ENCODE measurements around the gene FLOT2.
"Not testable (repeated sequence)": the region's sequence is repeated elsewhere in the genome, so short reads cannot be mapped to it uniquely, and the experiment has no call there.

The FLOT2 gene

GRCh38 chr17:28843816-28844148, 53.8 kb downstream of the FLOT2 start:
- DNase-seq (ENCODE audit: low read depth) = no peak

GRCh38 chr17:28842282-28843012, 55.1 kb downstream of the FLOT2 start, which contains the start of gene FAM222B:
TSS of gene FAM222B (minus strand) at chr17:28842790. CDS start at chr17:28766667, 76,123 bp downstream.
- peak; percentile 60 for DNase-seq (ENCODE audit: low read depth)

- no peak for DNase-seq (ENCODE audit: low read depth)
Observed at GRCh38 chr17:28841901-28842281, 55.6 kb downstream of the FLOT2 start.

GRCh38 chr17:28839221-28839620, 58.3 kb downstream of the FLOT2 start:
- DNase-seq (ENCODE audit: low read depth) = no peak

GRCh38 chr17:28836541-28836940, 61.0 kb downstream of the FLOT2 start:
- DNase-seq (ENCODE audit: low read depth) = not testable (repeated sequence)

GRCh38 chr17:28834420-28834819, 63.1 kb downstream of the FLOT2 start:
- DNase-seq (ENCODE audit: low read depth) = no peak
